IMR-90 (cell line): ENCODE measurements around the gene KRT6C.

ENCODE experiments used
- CEBPB ChIP-seq: IDR thresholded peaks from 2 replicates; pipeline ENCODE4 v1.6.1; 2012; ENCODE audit warnings: low read depth, low read length, improper control_type of control experiment
- MXI1 ChIP-seq: IDR thresholded peaks from 2 replicates; pipeline ENCODE4 v1.6.1; 2012; ENCODE audit warnings: low read depth, mild to moderate bottlenecking, low read length, moderate library complexity, borderline replicate concordance
- POLR2A ChIP-seq: IDR thresholded peaks from 2 replicates; pipeline ENCODE4 v1.6.1; 2012; ENCODE audit warnings: mild to moderate bottlenecking, low read depth, low read length
- SMC3 ChIP-seq: fragments of 150-350 bp; IDR thresholded peaks from 2 replicates; pipeline ENCODE4 v1.6.1; 2016; ENCODE audit warnings: low read depth, mild to moderate bottlenecking, antibody characterized with exemption, low read length, moderate library complexity
- TF ChIP-seq, protein P1 (sequence below): fragments of 150-350 bp; IDR thresholded peaks from 2 replicates; pipeline ENCODE4 v1.6.1; 2016; ENCODE audit warnings: low read depth, mild to moderate bottlenecking, low read length, moderate library complexity, borderline replicate concordance
- TF ChIP-seq, protein P2 (sequence below): conservative IDR thresholded peaks from 2 replicates; pipeline ENCODE4 v1.5.1; 2012; ENCODE audit warnings: mild to moderate bottlenecking, low read depth, low read length, improper control_type of control experiment
- TF ChIP-seq, protein P3 (sequence below): fragments of 150-350 bp; IDR thresholded peaks from 2 replicates; pipeline ENCODE4 v1.6.1; 2017; ENCODE audit warnings: mild to moderate bottlenecking, antibody characterized with exemption, low read length, low read depth

DNA sequence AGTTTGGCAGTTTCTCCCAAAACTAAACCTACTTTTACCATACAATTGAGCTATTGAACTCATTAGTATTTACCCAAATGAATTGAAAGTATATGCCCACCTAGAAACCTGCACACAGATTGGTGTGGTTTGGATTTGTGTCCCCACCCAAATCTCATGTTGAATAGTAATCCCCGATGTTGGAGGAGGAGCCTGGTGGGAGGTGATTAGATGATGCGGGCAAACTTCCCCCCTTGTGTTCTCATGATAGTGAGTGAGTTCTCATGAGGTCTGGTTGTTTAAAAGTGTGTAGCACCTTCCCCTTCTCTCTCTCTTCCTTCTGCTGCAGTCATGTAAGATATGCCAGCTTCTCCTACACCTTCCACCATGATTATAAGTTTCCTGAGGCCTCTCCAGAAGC lies 4.0 kb upstream of the KRT6C start:
- TF ChIP-seq, protein P1, sequence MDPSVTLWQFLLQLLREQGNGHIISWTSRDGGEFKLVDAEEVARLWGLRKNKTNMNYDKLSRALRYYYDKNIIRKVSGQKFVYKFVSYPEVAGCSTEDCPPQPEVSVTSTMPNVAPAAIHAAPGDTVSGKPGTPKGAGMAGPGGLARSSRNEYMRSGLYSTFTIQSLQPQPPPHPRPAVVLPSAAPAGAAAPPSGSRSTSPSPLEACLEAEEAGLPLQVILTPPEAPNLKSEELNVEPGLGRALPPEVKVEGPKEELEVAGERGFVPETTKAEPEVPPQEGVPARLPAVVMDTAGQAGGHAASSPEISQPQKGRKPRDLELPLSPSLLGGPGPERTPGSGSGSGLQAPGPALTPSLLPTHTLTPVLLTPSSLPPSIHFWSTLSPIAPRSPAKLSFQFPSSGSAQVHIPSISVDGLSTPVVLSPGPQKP = no peak
- TF ChIP-seq, protein P2, sequence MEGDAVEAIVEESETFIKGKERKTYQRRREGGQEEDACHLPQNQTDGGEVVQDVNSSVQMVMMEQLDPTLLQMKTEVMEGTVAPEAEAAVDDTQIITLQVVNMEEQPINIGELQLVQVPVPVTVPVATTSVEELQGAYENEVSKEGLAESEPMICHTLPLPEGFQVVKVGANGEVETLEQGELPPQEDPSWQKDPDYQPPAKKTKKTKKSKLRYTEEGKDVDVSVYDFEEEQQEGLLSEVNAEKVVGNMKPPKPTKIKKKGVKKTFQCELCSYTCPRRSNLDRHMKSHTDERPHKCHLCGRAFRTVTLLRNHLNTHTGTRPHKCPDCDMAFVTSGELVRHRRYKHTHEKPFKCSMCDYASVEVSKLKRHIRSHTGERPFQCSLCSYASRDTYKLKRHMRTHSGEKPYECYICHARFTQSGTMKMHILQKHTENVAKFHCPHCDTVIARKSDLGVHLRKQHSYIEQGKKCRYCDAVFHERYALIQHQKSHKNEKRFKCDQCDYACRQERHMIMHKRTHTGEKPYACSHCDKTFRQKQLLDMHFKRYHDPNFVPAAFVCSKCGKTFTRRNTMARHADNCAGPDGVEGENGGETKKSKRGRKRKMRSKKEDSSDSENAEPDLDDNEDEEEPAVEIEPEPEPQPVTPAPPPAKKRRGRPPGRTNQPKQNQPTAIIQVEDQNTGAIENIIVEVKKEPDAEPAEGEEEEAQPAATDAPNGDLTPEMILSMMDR = no peak
- TF ChIP-seq, protein P3, sequence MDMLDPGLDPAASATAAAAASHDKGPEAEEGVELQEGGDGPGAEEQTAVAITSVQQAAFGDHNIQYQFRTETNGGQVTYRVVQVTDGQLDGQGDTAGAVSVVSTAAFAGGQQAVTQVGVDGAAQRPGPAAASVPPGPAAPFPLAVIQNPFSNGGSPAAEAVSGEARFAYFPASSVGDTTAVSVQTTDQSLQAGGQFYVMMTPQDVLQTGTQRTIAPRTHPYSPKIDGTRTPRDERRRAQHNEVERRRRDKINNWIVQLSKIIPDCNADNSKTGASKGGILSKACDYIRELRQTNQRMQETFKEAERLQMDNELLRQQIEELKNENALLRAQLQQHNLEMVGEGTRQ = no peak
- TF ChIP-seq SMC3 (no peak), POLR2A (no peak), CEBPB (no peak), MXI1 (no peak)
